A172 (cell line): ENCODE data around the gene TMEM185B. TPM values are rescaled to one million over a fixed set of nuclear protein-coding genes. Genes with fewer than 3 reads are reported as not detected.
"Not testable (repeated sequence)": the region's sequence is repeated elsewhere in the genome, so short reads cannot be mapped to it uniquely, and the experiment has no call there.

Experiments used
- DNase-seq: peaks from one replicate; pipeline ENCODE4 v3.0.0-alpha.2; 2015; ENCODE audit warnings: low spot score
- total RNA-seq: library from RNA; depleted of rRNA; stranded (reverse); fragments of >200 nt; shearing (Covaris generic); gene quantifications from 2 replicates; pipeline ENCODE4 v1.2.3, GENCODE V29; 2014

TMEM185B gene
- total RNA-seq, 1 experiment from 2014 or later: 36.9 TPM

GRCh38 chr2:120208381-120209353 is 14.5 kb downstream of the TMEM185B start:
- DNase-seq: no peak

GRCh38 chr2:120206022-120206581 is 17.1 kb downstream of the TMEM185B start:
- DNase-seq: no peak

GRCh38 chr2:120204945-120205670 is 18.1 kb downstream of the TMEM185B start:
- DNase-seq: no peak

GRCh38 chr2:120204417-120204816 is 18.8 kb downstream of the TMEM185B start:
- no peak for DNase-seq

- DNase-seq: no peak
Measured at GRCh38 chr2:120204022-120204405, 19.2 kb downstream of the TMEM185B start.

GRCh38 chr2:120203251-120204021 is 19.8 kb downstream of the TMEM185B start:
- no peak for DNase-seq

- DNase-seq: not testable (repeated sequence)
Measured at GRCh38 chr2:120199817-120200459, 23.3 kb downstream of the TMEM185B start.

GRCh38 chr2:120195553-120195952 is 27.6 kb downstream of the TMEM185B start:
- DNase-seq: no peak

- DNase-seq: no peak
Measured at GRCh38 chr2:120192280-120192679, 30.9 kb downstream of the TMEM185B start.

- no peak for DNase-seq
Measured at GRCh38 chr2:120189189-120189588, 34.0 kb downstream of the TMEM185B start.

GRCh38 chr2:120182019-120182560 is 41.1 kb downstream of the TMEM185B start:
- DNase-seq: no peak

- DNase-seq: no peak
Measured at GRCh38 chr2:120180066-120180465, 43.1 kb downstream of the TMEM185B start.

GRCh38 chr2:120179396-120179795 is 43.8 kb downstream of the TMEM185B start:
- DNase-seq: no peak

GRCh38 chr2:120177973-120178372 is 45.2 kb downstream of the TMEM185B start:
- DNase-seq: no peak

- no peak for DNase-seq
Measured at GRCh38 chr2:120177001-120177621, 46.1 kb downstream of the TMEM185B start.

GRCh38 chr2:120176526-120176925 is 46.7 kb downstream of the TMEM185B start:
- DNase-seq: no peak

- peak; percentile 63 for DNase-seq
Measured at GRCh38 chr2:120174963-120175581, 48.1 kb downstream of the TMEM185B start.
